Activated CD4-positive, CD25-positive, alpha-beta regulatory T cell (primary cell): ENCODE data around the gene MTHFD1L.

Experiments
- DNase-seq, 4 experiments: peaks; one replicate each; lab custom pipeline; 2025; lab: John Stamatoyannopoulos, UW

The MTHFD1L gene

GRCh38 chr6:150866147-150866990 lies 867 bp downstream of the MTHFD1L start:
- peak; percentile 49 to 58 (median 54) for DNase-seq

- DNase-seq: no peak
These were observed 1.5 kb downstream of the MTHFD1L start for GRCh38 chr6:150866991-150867501.

- DNase-seq: no peak
These were observed 3.3 kb downstream of the MTHFD1L start for GRCh38 chr6:150868759-150869158.

GRCh38 chr6:150874179-150874578 lies 8.7 kb downstream of the MTHFD1L start:
- DNase-seq: no peak

- DNase-seq: no peak
These were observed 10.3 kb downstream of the MTHFD1L start for GRCh38 chr6:150875841-150876240.

GRCh38 chr6:150876598-150876997 lies 11.1 kb downstream of the MTHFD1L start:
- DNase-seq: no peak

GRCh38 chr6:150877928-150878327 lies 12.4 kb downstream of the MTHFD1L start:
- DNase-seq: no peak

- DNase-seq: no peak
These were observed 13.1 kb downstream of the MTHFD1L start for GRCh38 chr6:150878347-150879213.

- no peak for DNase-seq
These were observed 14.8 kb downstream of the MTHFD1L start for GRCh38 chr6:150880336-150880735.

- DNase-seq: no peak
These were observed 16.5 kb downstream of the MTHFD1L start for GRCh38 chr6:150881911-150882481.

- DNase-seq: no peak
These were observed 18.0 kb downstream of the MTHFD1L start for GRCh38 chr6:150883521-150883920.

- no peak for DNase-seq
These were observed 20.7 kb downstream of the MTHFD1L start for GRCh38 chr6:150886155-150886554.

GRCh38 chr6:150887978-150888563 lies 22.6 kb downstream of the MTHFD1L start:
- DNase-seq: no peak

- no peak for DNase-seq
These were observed 24.8 kb downstream of the MTHFD1L start for GRCh38 chr6:150890346-150890745.

GRCh38 chr6:150891888-150892485 lies 26.5 kb downstream of the MTHFD1L start:
- peak; percentile 3 to 29 (median 14) for DNase-seq

GRCh38 chr6:150894191-150894744 lies 28.8 kb downstream of the MTHFD1L start:
- DNase-seq: no peak

GRCh38 chr6:150894935-150895552 lies 29.5 kb downstream of the MTHFD1L start:
- no peak for DNase-seq

- DNase-seq: no peak
These were observed 30.6 kb downstream of the MTHFD1L start for GRCh38 chr6:150895928-150896632.

GRCh38 chr6:150897400-150897943 lies 32.0 kb downstream of the MTHFD1L start:
- no peak for DNase-seq
